Measurements from ENCODE around the gene DDIT3.
A peak's percentile ranks its signal among the peaks of the same experiment; 100 is the strongest.

The DDIT3 gene, protein sequence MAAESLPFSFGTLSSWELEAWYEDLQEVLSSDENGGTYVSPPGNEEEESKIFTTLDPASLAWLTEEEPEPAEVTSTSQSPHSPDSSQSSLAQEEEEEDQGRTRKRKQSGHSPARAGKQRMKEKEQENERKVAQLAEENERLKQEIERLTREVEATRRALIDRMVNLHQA

DNA sequence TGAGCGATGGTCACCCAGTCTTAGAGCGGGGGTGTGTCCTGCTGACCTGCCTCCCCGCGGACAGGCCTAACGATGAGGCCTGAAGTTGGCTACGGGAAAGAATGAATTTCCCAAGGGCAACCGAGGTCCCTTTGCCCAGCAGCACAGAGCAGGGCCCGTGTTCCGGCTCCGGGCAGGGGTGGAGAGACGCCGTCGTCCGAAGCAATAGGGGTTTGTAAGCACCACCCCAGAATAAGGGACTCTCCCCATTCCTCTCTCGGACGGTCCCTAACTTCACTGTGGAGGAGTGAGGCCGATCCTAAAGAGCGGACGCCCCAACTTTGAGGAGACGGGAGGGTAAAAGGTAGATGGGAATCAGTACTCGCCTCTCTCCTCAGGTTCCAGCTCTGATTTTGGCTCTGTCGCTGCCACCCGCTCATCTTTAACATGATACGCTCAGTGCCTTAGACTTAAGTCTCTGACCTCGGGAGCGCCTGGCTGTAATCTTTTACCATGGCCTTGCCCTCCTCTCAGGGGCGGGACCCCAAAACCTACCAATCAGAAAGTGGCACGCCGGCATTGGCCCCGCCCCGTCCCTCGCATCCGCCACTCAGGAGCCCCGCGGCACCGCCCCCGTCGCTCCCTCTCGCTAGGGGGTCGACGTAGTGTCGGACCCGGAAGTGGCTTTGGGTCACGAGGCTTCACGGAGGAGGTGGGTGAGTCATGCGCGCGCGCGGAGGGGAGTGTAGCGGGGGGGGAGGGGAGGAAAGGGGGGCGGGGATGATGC lies at the start of gene DDIT3:
TSS of gene DDIT3 (minus strand) at position 462 of the 766 bp plus-strand sequence. CDS start 3,108 bp downstream, outside the sequence.
- DNase-seq (ENCODE audit: low read depth): peak; percentile 99

DNA sequence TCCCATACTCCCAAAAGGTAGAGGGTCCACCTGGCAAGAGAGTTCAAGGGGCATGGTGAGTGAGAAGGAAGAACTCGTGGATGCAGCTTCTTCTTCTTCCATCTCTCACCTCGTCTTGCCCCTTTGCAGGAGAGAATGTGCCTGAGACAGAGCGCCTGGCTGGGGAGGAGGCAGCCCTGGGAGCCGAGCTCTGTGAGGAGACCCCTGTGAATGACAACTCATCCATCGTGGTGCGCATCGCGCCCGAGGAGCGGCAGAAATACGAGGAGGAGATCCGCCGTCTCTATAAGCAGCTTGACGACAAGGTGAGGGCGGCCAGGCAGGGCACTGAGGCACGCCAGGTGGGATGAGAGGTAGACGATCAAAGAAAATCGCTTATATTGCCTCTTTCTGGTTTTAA lies 49.5 kb upstream of the DDIT3 start:
- DNase-seq (ENCODE audit: low read depth): no peak

DNA sequence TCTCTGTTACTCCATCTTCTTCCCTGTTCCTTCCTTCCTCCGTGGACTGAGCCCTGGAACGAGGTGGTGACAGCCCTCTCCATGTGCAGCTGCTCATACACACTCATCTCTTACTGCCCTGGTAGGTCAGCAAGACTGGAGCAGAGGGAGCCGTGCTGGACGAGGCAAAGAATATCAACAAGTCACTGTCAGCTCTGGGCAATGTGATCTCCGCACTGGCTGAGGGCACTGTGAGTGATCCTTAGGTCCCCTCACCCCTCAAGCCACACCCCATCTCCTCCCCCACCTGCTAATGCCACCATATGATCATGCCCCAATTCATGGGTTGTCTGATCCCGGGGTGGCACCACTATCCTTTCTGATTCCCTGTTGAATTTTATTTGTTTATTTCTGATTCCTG lies 48.5 kb upstream of the DDIT3 start:
- DNase-seq (ENCODE audit: low read depth): no peak

DNA sequence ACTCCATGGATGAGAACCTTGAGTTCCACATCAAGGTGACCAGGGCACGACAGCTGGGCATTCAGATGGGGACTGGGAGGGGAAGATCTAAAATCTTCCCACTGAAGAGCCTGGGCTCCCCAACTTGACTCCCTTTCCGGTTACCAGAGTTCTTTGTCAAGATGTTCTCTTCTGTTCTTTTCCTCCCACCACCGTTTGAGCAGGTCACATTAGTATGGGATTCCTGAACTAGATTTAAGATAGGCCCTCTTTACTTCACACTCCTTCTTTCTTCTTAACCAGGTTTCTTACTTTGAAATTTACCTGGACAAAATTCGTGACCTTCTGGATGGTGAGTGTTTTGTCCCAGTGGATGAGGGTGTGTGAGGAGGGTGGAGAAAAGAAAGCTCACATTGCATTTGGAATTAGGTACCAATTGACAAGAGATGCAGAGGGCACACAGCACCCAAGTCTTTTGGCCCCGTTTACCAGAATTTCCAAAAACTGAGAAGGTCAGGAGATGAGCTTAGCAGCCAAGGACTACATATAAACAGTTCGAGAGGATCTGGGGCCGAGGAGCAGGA lies 43.9 kb upstream of the DDIT3 start:
- no peak for DNase-seq (ENCODE audit: low read depth)

DNA sequence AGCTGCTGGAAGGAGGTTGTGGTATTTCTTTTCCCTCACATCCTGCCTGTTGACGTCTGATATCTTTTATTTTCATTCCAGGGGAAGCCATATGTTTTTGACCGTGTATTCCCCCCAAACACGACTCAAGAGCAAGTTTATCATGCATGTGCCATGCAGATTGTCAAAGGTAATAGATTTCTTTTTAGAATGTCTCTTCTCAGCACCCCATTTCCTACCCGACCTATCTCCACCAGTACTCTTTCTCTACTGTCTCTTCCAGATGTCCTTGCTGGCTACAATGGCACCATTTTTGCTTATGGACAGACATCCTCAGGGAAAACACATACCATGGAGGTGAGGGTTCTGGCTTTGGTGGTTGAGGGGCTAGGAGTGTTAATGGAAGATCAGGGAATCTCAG lies 43.0 kb upstream of the DDIT3 start:
- DNase-seq (ENCODE audit: low read depth): no peak

DNA sequence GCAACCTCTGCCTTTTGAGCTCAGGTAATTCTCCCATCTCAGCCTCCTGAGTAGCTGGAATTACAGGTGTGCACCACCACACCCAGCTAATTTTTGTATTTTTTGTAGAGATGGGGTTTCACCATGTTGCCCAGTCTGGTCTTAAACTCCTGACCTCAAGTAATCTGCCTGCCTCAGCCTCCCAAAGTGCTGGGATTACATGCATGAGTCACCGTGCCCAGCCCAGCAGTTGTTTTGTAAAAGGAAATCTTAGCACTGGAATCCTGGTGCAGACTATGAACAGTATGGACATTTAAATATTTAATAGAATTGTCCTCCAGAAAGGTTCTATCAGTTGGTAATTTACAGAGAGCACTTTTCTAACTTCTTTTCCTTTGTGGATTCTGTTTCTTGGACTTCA lies 40.8 kb upstream of the DDIT3 start:
- peak; percentile 46 for DNase-seq (ENCODE audit: low read depth)

DNA sequence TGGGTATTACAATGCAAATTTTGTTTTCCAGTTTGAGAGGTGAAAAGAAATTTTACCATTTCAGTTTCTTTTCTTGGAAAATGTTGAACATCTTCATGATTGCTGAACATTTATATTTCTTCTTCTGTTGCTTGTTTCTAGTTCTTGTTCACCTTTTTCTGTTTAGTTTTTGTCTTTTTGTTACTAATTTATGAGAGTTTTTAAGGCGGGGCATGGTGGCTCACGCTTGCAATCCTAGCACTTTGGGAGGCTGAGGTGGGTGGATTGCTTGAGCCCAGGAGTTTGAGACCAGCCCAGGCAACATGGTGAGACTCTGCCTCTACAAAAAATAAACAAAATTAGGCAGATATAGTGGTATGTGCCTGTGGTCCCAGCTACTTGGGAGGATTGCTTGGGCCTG lies 40.2 kb upstream of the DDIT3 start:
- DNase-seq (ENCODE audit: low read depth): no peak

DNA sequence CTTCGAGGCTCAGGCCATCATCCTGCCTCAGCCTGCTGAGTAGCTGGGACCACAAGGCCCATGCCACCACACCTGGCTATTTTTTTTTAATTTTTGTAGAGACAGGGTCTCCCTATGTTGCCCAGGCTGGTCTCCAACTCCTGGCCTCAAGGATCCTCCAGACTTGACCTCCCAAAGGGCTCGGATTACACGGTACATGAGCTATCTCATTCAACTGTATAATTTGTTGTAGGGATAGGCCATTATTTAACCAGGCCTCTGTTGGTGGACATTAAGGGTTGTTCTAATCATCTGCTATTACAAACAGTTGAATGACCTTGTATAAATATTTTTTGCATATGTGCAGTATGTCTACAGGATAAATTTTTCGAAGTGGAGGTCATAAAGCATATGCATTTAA lies 38.5 kb upstream of the DDIT3 start:
- DNase-seq (ENCODE audit: low read depth): no peak

DNA sequence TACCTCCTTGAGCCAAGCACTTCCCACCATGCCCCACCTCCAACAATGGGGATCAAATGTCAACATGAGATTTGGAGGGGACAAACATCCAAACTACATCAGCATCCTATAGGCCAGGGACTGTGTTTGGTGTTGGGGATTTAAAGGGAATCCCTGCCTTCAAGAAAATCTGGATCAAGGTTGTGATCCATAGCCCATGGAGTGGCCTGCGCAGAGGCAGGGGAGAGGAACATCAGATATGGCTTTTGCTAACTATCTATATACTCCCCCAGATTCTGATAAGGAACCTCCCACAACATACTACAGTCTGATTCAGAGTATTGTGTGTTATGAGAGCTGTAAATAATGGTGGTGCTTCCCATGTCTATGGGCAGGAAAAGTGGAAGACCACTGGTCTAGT lies 34.6 kb upstream of the DDIT3 start:
- DNase-seq (ENCODE audit: low read depth): no peak

DNA sequence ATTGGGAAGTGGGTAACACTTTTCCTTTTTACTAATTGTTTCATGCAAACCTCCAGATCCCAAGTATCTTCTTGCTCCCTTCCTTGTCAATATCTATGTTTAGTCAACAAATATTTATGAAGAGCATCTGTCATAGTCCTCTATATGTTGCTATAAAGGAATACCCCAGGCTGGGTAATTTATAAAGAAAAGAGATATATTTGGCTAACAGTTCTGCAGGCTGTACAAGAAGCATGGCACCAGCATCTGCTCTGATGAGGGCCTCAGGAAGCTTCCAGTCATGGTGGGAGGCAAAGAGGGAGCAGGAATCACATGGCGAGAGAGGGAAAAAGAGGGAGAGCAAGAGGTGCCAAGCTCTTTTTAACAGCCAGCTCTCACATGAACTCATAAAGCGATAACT lies 34.1 kb upstream of the DDIT3 start:
- no peak for DNase-seq (ENCODE audit: low read depth)

DNA sequence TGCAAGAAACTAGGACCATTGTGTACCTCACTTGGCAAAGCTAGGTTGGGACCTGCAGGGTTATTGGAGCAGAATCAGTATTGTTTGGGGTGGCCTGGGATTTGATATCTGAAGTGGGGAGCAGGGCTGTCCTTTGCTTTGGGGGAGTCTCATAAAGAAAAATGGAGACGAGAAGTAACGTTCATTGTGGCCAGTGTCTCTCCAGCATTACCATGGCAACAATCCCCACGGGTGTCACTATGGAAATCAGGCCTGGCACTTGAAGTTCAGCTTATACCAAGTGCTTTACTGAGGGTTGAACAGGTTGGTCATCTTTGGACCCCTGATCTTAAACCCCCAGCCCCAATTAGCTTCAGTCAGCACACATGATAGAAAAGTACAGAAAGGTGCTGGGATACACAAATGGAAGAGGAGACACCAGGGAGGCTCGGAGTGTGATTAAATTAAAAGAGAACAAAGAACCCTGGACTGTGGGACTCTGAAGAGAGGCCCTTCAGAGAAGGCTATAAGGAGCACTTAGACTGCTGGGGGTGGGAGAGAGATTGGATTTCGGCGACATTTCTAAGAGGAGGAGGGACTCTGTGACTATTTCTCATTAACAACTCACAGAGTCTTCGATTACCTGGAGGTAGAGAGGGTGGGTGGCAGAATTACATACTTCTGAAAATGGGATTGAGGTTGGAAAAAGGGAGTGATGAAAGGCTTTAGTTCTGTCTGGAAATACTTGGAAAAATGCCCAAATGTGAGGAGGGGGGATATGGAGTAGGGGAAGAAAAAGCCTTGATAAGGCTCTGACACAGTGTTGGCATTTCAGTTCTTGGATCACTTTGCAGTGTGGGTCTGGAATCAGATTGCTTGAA lies 33.3 kb upstream of the DDIT3 start:
- DNase-seq (ENCODE audit: low read depth): no peak

DNA sequence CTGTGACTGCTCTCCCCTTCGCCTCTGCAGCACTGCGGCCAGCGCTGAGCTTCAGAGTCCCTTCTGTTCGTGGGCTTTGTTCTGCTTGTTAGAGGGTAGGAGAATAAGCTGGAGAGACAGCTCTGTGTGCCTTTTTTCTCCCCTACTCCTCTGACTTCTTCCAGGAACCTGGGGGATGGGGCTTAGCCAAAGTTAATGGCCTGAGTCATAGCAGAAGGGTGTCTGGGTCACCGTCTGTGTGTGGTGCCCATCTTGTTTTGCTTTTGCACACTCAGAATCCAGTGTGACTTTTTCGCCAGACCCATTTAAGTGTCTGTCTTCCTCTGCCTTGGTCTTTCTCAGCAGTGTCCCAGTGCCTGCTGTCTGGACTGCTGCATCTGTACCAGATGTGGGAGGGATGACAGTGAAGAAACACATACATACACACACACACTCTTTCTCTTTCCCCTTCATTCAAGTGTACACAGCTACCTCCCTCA lies 32.6 kb upstream of the DDIT3 start:
- DNase-seq (ENCODE audit: low read depth): peak; percentile 37

DNA sequence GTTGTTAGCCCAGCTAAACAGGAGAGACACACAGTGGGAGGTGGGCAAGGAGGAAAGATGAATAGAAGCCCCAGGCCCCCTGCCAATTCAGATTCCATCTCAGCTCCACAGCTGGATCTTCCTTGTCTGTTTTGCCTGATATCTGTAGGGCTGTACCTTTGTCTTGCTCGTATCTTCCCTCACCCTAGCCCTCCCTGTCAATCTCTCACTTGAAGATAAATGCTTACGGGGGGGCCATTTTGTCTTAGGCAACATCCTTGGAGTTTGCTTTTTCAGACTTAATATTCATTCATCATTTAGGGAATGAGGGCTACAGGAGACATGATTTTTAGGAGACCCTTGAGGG lies 32.0 kb upstream of the DDIT3 start:
- DNase-seq (ENCODE audit: low read depth): no peak

DNA sequence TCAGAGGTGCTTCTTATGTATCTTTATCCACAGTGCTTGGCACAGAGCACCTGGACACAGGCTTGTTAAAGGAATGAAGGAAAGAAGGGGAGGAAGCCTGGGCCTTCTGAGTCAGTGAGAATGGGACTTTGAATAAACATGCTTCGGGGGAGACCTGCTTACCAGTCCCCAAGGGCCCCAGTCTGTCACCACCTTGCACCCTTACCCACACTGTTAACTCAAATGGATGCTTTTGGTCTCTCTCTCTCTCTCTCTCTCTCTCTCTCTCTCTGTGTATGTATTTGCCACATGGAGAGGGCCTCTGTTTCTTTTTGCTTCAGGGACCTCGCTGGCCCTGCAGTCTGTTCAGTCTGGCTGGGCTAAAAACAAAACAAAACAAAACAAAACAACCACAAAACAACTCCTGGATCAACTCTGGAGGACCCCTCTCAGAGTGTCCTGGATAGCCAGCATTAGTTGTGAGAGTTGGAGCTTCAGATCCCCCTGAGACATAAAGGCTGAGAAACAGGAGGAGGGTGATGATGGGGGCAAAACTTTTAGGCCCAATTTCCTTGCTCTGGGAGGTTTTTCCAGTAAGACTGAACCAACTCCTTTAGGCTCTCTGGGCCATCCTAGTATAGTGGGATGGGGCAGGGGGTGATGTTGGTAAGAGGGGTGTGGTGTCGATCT lies 31.5 kb upstream of the DDIT3 start:
- DNase-seq (ENCODE audit: low read depth): no peak

DNA sequence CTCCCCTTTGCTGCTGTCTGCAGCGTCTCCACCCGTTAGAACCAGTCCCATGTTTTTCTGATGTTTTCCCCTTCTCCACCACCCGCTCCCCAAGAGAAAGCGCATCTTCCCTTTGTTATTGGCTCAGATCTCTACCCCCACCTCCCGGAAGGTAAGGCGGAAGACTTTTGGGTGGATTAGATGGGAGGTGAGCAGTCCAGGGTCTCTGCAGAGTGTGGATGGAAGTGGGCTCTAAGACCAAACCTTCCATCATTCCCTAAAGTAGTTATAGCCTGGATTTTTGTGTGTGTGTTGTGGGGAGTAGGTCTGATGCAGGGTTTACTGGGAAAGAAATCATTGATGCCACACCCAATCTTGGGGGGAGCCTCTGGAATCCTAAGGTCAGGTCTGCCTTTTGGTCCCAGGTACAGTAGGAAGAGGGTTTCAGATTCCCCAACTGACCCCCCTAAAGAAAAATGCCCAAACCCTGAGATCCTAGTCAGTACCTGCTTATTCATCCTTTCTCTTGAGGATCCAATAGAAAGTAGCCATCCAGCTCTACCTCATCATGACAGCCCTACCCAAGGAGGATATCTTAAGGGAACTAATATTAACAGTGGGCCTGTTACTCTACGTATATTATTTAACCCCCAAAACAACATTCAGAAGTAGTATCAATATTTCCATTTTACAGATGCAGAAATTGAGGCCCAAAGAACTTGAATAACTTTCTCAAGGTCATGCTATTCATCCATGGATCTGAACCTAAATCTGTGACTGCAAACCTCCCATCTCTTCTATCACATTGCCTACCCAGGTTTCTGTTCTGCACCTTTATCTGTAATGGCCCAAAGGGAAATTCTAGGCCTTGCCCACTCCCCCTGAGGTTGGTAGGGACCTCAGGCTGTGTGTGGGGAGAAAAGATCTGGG lies 30.6 kb upstream of the DDIT3 start:
- no peak for DNase-seq (ENCODE audit: low read depth)

DNA sequence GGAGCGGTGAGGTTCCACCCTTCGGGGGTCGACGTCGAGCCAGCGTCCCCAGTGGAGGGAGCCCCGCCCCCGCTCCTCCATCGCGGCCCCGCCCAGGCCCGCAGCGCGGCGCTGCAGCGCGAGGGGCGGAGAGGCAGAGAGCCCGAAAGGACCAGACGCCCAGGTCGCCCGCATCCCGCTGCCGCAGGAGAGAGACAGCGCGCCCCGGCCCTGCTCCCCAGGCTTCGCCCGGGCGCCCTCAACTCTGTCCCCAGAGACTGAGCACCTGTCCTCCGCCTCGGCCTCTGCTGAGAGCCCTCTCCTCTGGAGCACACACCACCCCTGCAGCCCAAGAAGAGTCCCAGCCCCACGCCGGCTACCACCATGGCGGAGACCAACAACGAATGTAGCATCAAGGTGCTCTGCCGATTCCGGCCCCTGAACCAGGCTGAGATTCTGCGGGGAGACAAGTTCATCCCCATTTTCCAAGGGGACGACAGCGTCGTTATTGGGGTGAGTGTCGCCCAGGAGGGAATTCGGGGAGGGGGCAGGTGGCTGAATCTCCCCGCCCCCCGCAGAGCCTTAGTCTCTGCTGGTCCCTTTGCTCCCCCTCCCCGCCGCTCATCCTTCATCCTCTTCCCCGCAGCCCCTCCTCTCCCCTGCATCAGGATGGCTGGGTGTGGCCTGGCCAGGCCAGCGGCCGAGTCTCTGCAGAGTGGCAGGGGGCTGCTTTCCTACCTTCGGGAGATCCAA lies 29.8 kb upstream of the DDIT3 start, which contains the start of gene KIF5A:
TSS of gene KIF5A (plus strand) at position 136 of the 732 bp plus-strand sequence. CDS start at position 364, 228 bp downstream.
- peak; percentile 65 for DNase-seq (ENCODE audit: low read depth)

DNA sequence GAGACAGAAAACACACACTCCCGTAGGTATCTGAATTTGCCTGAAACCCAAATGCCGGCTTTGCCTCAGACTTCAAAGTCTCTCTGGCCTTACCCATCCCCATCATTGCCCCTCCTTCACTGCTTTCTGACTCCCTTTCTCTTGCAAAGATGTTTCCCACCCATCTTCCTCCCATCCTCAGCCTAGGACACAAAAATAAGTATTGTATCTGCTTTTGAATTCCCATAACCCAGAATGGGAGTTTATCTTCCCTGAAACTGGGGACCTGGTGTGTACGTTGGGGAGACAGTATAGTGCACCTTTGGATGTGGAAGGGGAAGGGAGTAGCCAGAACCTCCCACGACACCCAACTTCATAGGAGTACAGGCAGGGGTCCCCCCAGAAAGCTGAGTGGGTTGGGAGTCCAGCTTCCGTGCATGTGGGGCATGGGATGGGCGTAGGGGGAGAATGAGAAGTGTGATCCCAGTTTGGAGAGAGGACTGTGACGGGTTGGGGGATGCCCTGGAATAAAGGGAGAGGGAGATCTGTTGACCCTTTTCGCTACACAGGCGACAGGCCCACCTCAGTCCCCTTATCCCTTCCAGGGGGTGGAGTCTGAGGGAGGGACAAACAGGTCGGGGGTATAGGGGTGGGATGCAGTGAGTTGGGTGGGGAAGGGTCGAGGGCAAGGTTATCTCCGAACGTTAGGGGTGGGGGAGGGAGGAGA lies 29.0 kb upstream of the DDIT3 start:
- DNase-seq (ENCODE audit: low read depth): no peak

DNA sequence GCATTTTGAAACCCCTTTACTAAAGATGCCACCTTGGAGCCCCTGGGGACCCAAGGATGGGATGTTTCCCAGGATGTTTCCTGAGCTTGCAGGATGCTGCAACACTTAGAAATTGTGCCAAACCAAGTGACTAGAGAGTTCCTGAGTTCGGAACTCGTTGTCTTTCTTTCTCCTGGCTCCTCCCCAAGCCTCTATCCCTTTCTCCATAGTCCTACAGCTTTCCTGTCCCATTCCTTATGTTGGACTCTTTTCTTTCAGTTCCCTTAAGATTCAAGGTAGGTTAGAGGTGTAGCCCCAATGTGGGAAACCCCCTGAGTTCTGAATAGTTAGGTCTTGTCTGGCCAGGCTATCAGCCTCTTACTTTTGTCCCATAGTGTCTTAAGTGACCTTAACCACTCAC lies 28.2 kb upstream of the DDIT3 start:
- no peak for DNase-seq (ENCODE audit: low read depth)

DNA sequence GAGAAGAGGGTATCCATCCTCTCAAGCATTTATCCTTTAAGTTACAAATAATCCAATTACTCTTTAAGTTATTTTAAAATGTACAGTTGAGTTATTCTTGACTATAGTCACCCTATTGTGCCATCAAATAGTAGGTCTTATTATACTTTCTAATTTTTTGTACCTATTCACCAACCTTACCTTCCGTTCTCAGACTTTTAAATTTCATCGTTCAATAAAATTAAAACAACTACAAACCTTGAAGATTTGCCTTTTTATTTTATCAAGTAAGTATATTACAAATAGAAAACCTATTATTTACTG lies 27.6 kb upstream of the DDIT3 start:
- no peak for DNase-seq (ENCODE audit: low read depth)
